NCI-H2196 (cell line): ENCODE measurements around the gene LRRTM3.

Experiments used
- DNase-seq: peaks from one replicate; lab custom pipeline; 2025; ENCODE audit not compliant: unreplicated experiment; lab: John Stamatoyannopoulos, UW

Gene LRRTM3

GRCh38 chr10:67015225-67015624, 89.4 kb downstream of the LRRTM3 start:
- DNase-seq = no peak

GRCh38 chr10:67017218-67017617, 91.4 kb downstream of the LRRTM3 start:
- no peak for DNase-seq

GRCh38 chr10:67022099-67022498, 96.3 kb downstream of the LRRTM3 start:
- no peak for DNase-seq

GRCh38 chr10:67033878-67034277, 108.0 kb downstream of the LRRTM3 start:
- no peak for DNase-seq

- DNase-seq = no peak
These were observed 111.0 kb downstream of the LRRTM3 start for GRCh38 chr10:67036808-67037207.

- no peak for DNase-seq
These were observed 117.2 kb downstream of the LRRTM3 start for GRCh38 chr10:67043041-67043440.

- DNase-seq = no peak
These were observed 119.6 kb downstream of the LRRTM3 start for GRCh38 chr10:67045404-67045803.

- no peak for DNase-seq
These were observed 120.7 kb downstream of the LRRTM3 start for GRCh38 chr10:67046507-67046906.

- DNase-seq = no peak
These were observed 124.2 kb downstream of the LRRTM3 start for GRCh38 chr10:67049988-67050387.

GRCh38 chr10:67050415-67050814, 124.6 kb downstream of the LRRTM3 start:
- no peak for DNase-seq

- no peak for DNase-seq
These were observed 146.8 kb downstream of the LRRTM3 start for GRCh38 chr10:67072654-67073053.

GRCh38 chr10:67075491-67075971, 149.7 kb downstream of the LRRTM3 start:
- DNase-seq = no peak

- DNase-seq = no peak
These were observed 150.3 kb downstream of the LRRTM3 start for GRCh38 chr10:67076144-67076543.

GRCh38 chr10:67077376-67077775, 151.5 kb downstream of the LRRTM3 start:
- no peak for DNase-seq

- DNase-seq = peak; percentile 0
These were observed 153.3 kb downstream of the LRRTM3 start for GRCh38 chr10:67079126-67079525.

- no peak for DNase-seq
These were observed 160.7 kb downstream of the LRRTM3 start for GRCh38 chr10:67086327-67087134.

- no peak for DNase-seq
These were observed 161.2 kb downstream of the LRRTM3 start for GRCh38 chr10:67087135-67087425.

GRCh38 chr10:67088036-67088435, 162.2 kb downstream of the LRRTM3 start:
- no peak for DNase-seq

- no peak for DNase-seq
These were observed 169.7 kb downstream of the LRRTM3 start for GRCh38 chr10:67095531-67095930.

GRCh38 chr10:67098461-67098860, 172.6 kb downstream of the LRRTM3 start:
- no peak for DNase-seq

- DNase-seq = no peak
These were observed 175.1 kb downstream of the LRRTM3 start for GRCh38 chr10:67100951-67101350.

GRCh38 chr10:67107670-67108069, 181.8 kb downstream of the LRRTM3 start:
- DNase-seq = no peak

- DNase-seq = no peak
These were observed 184.4 kb downstream of the LRRTM3 start for GRCh38 chr10:67110286-67110685.
